ENCODE data around the gene ZFYVE28.

DNA sequence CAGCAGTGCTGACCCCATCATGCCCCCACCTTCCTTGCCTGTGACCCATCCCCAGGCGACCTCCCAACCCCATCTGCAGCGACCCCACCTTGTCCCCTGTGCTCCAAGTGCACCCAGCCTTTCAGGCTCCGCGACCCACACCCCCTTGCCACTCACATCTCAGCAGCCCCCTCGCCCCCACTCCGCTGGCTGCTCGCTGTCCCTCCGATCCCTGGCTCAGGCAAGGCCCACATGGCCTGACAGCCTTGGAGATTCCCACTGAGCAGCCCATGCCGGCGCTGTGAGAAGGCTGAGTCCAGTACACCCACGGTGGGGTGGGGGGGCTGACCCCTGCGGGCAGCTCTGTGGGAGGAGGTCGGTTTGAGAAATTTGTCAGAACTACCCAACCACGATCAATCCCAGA lies 9.1 kb downstream of the ZFYVE28 start:
- no peak for TF ChIP-seq TAF1 (IDR thresholded peaks at IDR 0.05; ENCODE audit: borderline replicate concordance, insufficient read depth, low read length)
- no peak for TF ChIP-seq POLR2AphosphoS5 (IDR thresholded peaks at IDR 0.05; ENCODE audit: low read depth, low read length)
- no peak for TF ChIP-seq REST (IDR thresholded peaks at IDR 0.05; ENCODE audit: insufficient read depth in 1 of 2, low read depth in 2 of 2, low read length in 2 of 2)
- no peak for TF ChIP-seq SIN3A (IDR thresholded peaks at IDR 0.05; ENCODE audit: borderline replicate concordance, insufficient read depth, low read length)
